AG04449 (cell line): ENCODE data around the gene MAGEA3.
"Not testable (repeated sequence)": the region's sequence is repeated elsewhere in the genome, so short reads cannot be mapped to it uniquely, and the experiment has no call there.

Experiments
- CTCF ChIA-PET: fragments of 350-600 bp; formaldehyde crosslinking; extraction: SDS; loops from one replicate; lab custom pipeline; 2021; ENCODE audit warnings: antibody characterized with exemption; lab: Yijun Ruan, JAX
- POLR2A ChIA-PET: fragments of 400-600, 350-600 bp; formaldehyde crosslinking; extraction: SDS; loops from one replicate; lab custom pipeline; 2020; ENCODE audit warnings: antibody characterized with exemption, inconsistent platforms; lab: Yijun Ruan, JAX
- DNase-seq: peaks from one replicate; pipeline ENCODE4 v3.0.0-alpha.2; 2010; ENCODE audit warnings: low read depth, low spot score
- H3K4me3 ChIP-seq: 2 replicates; pipeline ENCODE4 v1.5.1; 2011; ENCODE audit warnings: low read depth, mild to moderate bottlenecking, control low read depth, low read length
- CTCF ChIP-seq: IDR thresholded peaks from one replicate; pipeline ENCODE4 v1.5.1; 2011; ENCODE audit warnings: mild to moderate bottlenecking, moderate library complexity, low read length, control low read depth, inconsistent platforms; ENCODE audit not compliant: insufficient read depth; ENCODE audit errors: missing control alignments

Gene MAGEA3

GRCh38 chrX:152733261-152733975 lies 34.8 kb downstream of the MAGEA3 start, which contains the start of the genes CSAG1 and MAGEA12:
CSAG1 (minus strand) TSS chrX:152733721; CDS start chrX:152732460, 1,261 bp downstream.
MAGEA12 (plus strand) TSS chrX:152733757; CDS start chrX:152736162, 2,405 bp downstream.
- DNase-seq = no peak
- POLR2A ChIA-PET = no interaction called here
- CTCF ChIA-PET = no interaction called here
- H3K4me3 ChIP-seq = no peak within 1 kb of the TSS
- TF ChIP-seq CTCF = no peak

DNA sequence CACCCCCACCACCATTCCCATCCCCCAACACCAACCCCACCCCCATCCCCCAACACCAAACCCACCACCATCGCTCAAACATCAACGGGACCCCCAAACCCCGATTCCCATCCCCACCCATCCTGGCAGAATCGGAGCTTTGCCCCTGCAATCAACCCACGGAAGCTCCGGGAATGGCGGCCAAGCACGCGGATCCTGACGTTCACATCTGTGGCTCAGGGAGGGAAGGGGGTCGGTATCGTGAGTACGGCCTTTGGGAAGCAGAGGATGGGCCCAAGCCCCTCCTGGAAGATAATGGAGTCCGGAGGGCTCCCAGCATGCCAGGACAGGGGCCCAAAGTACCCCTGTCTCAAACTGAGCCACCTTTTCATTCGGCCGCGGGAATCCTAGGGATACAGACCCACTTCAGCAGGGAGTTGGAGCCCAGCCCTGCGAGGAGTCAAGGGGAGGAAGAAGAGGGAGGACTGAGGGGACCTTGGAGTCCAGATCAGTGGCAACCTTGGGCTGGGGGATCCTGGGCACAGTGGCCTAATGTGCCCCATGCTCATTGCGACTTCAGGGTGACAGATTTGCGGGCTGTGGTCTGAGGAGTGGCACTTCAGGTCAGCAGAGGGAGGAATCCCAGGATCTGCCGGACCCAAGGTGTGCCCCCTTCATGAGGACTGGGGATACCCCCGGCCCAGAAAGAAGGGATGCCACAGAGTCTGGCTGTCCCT lies 35.7 kb downstream of the MAGEA3 start:
- CTCF ChIA-PET, H3K4me3 ChIP-seq, DNase-seq, POLR2A ChIA-PET: not testable (repeated sequence)

- CTCF ChIA-PET = no interaction called here
- DNase-seq = no peak
- no peak for TF ChIP-seq CTCF
- H3K4me3 ChIP-seq = no peak overlapping the region
- POLR2A ChIA-PET = no interaction called here
These were observed 36.5 kb downstream of the MAGEA3 start for GRCh38 chrX:152735101-152735500.

- no peak for TF ChIP-seq CTCF
- no peak overlapping the region for H3K4me3 ChIP-seq
- POLR2A ChIA-PET = no interaction called here
- CTCF ChIA-PET = no interaction called here
- DNase-seq = no peak
These were observed 37.4 kb downstream of the MAGEA3 start for GRCh38 chrX:152735860-152736511.

- DNase-seq, H3K4me3 ChIP-seq, POLR2A ChIA-PET, CTCF ChIA-PET: not testable (repeated sequence)
These were observed 37.9 kb downstream of the MAGEA3 start for GRCh38 chrX:152736528-152736927.

GRCh38 chrX:152738560-152738959 lies 40.0 kb downstream of the MAGEA3 start:
- POLR2A ChIA-PET = no interaction called here
- TF ChIP-seq CTCF = no peak
- CTCF ChIA-PET = no interaction called here
- no peak overlapping the region for H3K4me3 ChIP-seq
- no peak for DNase-seq
